ENCODE measurements around the gene IKBKG. TPM values are rescaled to one million over a fixed set of nuclear protein-coding genes. Genes with fewer than 3 reads are reported as not detected.
A peak's percentile ranks its signal among the peaks of the same experiment; 100 is the strongest.

The IKBKG gene
- total RNA-seq, 3 donors from 2014 or later (not counting 1 experiment from before 2014, with no cell fraction given) = 64.8 to 84.6 (median 84.1) TPM

DNA sequence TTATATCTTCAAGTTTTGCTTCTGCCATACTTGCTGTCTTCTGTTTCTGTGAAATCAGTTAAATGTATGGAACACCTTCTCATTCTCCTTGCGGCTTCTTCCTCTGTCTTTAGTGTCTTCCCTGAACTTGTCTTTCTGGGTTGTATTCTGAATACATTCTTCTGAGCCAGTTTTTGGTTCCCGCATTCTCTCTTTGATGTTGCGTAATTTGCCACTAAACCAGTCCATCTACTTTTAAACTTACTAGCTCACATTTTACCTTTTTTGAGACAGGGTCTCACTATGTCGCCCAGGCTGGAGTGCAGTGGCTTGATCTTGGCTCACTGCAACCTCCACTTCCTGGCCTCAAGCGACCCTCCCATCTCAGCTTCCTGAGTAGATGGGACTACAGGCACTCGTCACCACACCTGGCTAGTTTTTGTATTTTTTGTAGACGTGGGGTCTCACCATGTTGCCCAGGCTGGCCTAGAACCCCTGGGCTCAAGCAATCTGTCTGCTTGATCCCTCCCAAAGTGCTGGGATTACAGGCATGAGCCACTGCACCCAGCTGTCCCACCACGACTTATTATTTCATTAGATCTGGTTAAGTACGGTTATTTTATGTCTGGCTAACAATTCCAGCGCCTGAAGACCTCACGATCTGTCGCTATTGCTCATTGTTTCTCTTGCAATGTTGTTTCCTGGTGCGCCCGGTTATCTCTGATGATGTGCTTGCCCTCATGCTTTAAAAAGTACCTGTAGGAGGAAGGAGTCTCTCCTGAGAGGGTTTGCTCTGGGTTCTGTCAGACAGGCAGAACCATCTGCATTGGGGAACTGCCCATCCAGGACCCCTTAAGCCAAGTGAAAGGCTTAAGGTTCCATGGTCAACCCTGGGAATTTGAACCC, 21.6 kb upstream of the IKBKG start:
- H3K4me1 ChIP-seq (ENCODE audit: control insufficient read depth, insufficient read depth, low read length) = peaks cover 17% of the 10 kb centered on the region
- H3K27me3 ChIP-seq (ENCODE audit: control insufficient read depth, insufficient read depth, low read length) = no peaks in the 10 kb centered on the region
- Mint-ChIP-seq H3K4me3 (no peak overlapping the region), H3K36me3 (no peaks in the 10 kb centered on the region), H3K4me1 (peaks cover 19 to 20% of the 10 kb centered on the region in 2 donors), H3K9me3 (no peaks in the 10 kb centered on the region), H3K27ac (peak overlapping the region in 1 of 2 donors; percentile 79), H3K27me3 (ENCODE audit: low read depth in 2 of 2) (no peaks in the 10 kb centered on the region)
- DNase-seq (no peak), ATAC-seq (no peak)
- no peak overlapping the region for H3K4me3 ChIP-seq (ENCODE audit: low read length)
- intact Hi-C loops (cut with micrococcal nuclease) = no loop called here
- TF ChIP-seq, protein P1, sequence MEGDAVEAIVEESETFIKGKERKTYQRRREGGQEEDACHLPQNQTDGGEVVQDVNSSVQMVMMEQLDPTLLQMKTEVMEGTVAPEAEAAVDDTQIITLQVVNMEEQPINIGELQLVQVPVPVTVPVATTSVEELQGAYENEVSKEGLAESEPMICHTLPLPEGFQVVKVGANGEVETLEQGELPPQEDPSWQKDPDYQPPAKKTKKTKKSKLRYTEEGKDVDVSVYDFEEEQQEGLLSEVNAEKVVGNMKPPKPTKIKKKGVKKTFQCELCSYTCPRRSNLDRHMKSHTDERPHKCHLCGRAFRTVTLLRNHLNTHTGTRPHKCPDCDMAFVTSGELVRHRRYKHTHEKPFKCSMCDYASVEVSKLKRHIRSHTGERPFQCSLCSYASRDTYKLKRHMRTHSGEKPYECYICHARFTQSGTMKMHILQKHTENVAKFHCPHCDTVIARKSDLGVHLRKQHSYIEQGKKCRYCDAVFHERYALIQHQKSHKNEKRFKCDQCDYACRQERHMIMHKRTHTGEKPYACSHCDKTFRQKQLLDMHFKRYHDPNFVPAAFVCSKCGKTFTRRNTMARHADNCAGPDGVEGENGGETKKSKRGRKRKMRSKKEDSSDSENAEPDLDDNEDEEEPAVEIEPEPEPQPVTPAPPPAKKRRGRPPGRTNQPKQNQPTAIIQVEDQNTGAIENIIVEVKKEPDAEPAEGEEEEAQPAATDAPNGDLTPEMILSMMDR (IDR thresholded peaks at IDR 0.05) = no peak
- no peaks in the 10 kb centered on the region for H3K36me3 ChIP-seq (ENCODE audit: control insufficient read depth, insufficient read depth, low read length)
- 77% methylated on average over 13 of the region's 14 CpGs for WGBS (ENCODE audit: insufficient coverage)
- H3K27ac ChIP-seq (ENCODE audit: low read length) = no peak overlapping the region
- no peaks in the 10 kb centered on the region for H3K9me3 ChIP-seq (ENCODE audit: control insufficient read depth, insufficient read depth, low read length)

DNA sequence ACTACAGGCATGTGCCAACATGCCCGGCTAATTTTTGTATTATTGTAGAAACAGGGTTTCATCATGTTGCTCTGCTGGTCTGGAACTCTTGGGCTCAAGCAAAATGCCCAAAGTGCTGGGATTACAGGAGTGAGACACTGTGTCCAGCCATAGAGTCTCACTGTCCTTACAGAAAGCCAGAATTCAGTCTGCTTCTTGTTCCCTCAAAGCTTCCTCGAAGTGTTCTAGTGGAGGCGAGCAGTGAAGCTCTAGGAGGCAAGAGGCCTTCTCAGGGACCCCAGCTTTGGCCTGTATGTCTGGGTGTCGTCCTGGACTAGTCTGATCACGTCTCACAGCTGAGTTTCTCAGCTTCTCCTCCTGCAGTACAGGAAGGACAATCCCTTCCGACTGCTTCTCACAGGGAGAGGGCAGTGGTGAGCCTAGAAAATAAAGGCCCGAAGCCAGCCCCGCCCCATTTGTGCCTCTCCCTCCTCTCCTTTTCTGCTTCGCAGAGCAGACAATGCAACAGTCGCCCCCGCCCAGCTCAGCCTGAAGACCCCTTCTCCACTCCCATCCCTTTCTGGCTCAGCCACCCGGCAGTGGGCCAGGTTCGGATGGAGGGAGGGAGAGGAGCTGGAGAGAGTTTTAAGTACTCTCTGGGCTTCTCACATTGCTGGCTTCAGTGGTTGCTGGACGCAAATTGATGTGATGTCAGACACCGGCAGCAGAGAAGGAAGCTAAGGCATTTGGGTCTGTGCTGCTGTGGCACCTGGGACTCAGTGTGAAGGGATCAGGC, 20.3 kb upstream of the IKBKG start:
- Mint-ChIP-seq H3K27ac (peak overlapping the region; percentile 60 to 79), H3K36me3 (no peaks in the 10 kb centered on the region), H3K9me3 (no peaks in the 10 kb centered on the region), H3K4me3 (peak overlapping the region; percentile 25), H3K4me1 (peaks cover 19 to 20% of the 10 kb centered on the region in 2 donors), H3K27me3 (ENCODE audit: low read depth in 2 of 2) (no peaks in the 10 kb centered on the region)
- TF ChIP-seq, protein P1 (IDR thresholded peaks at IDR 0.05) = no peak
- Histone ChIP-seq H3K9me3 (ENCODE audit: control insufficient read depth, insufficient read depth, low read length) (no peaks in the 10 kb centered on the region), H3K27ac (ENCODE audit: low read length) (no peak overlapping the region), H3K27me3 (ENCODE audit: control insufficient read depth, insufficient read depth, low read length) (no peaks in the 10 kb centered on the region), H3K4me1 (ENCODE audit: control insufficient read depth, insufficient read depth, low read length) (peaks cover 17% of the 10 kb centered on the region), H3K36me3 (ENCODE audit: control insufficient read depth, insufficient read depth, low read length) (no peaks in the 10 kb centered on the region), H3K4me3 (ENCODE audit: low read length) (no peak overlapping the region)
- intact Hi-C loops (cut with micrococcal nuclease) = no loop called here
- DNase-seq (peak; percentile 28 to 72), ATAC-seq (peak; percentile 73 to 86 (median 79))
- WGBS (ENCODE audit: insufficient coverage) = 3% methylated on average over 10 of the region's 15 CpGs

GRCh38 chrX:154529206-154529612, 18.2 kb upstream of the IKBKG start:
- TF ChIP-seq, protein P1 (IDR thresholded peaks at IDR 0.05) = no peak
- Histone ChIP-seq H3K9me3 (ENCODE audit: control insufficient read depth, insufficient read depth, low read length) (no peaks in the 10 kb centered on the region), H3K36me3 (ENCODE audit: control insufficient read depth, insufficient read depth, low read length) (peaks cover 19% of the 10 kb centered on the region), H3K27ac (ENCODE audit: low read length) (no peak overlapping the region), H3K27me3 (ENCODE audit: control insufficient read depth, insufficient read depth, low read length) (no peaks in the 10 kb centered on the region), H3K4me1 (ENCODE audit: control insufficient read depth, insufficient read depth, low read length) (peaks cover 18% of the 10 kb centered on the region), H3K4me3 (ENCODE audit: low read length) (no peak overlapping the region)
- ATAC-seq (no peak), DNase-seq (no peak)
- H3K4me3 Mint-ChIP-seq = no peak overlapping the region
- peaks cover 19 to 20% of the 10 kb centered on the region in 2 donors for H3K4me1 Mint-ChIP-seq
- H3K27ac Mint-ChIP-seq = no peak overlapping the region
- H3K9me3 Mint-ChIP-seq = no peaks in the 10 kb centered on the region
- WGBS (ENCODE audit: insufficient coverage) = 91% methylated on average over 5 of the region's 6 CpGs
- intact Hi-C loops (cut with micrococcal nuclease) = no loop called here
- no peaks in the 10 kb centered on the region for H3K36me3 Mint-ChIP-seq
- H3K27me3 Mint-ChIP-seq (ENCODE audit: low read depth in 2 of 2) = no peaks in the 10 kb centered on the region

Data from natural killer cell (primary cell).